Measurements from ENCODE around the gene NUSAP1.
"Not testable (repeated sequence)": the region's sequence is repeated elsewhere in the genome, so short reads cannot be mapped to it uniquely, and the experiment has no call there.

Gene NUSAP1

GRCh38 chr15:41304149-41304770 is 28.4 kb upstream of the NUSAP1 start:
- peaks cover 57% of the 10 kb centered on the region for H3K36me3 Mint-ChIP-seq (ENCODE audit: low read depth)
- H3K4me1 Mint-ChIP-seq (ENCODE audit: low read depth), result peaks cover 25% of the 10 kb centered on the region
- no peak for DNase-seq
- no peak overlapping the region for H3K4me3 Mint-ChIP-seq
- H3K9me3 Mint-ChIP-seq, result no peaks in the 10 kb centered on the region
- H3K27me3 Mint-ChIP-seq, result no peaks in the 10 kb centered on the region
- H3K27ac Mint-ChIP-seq, result no peak overlapping the region

- Mint-ChIP-seq H3K36me3 (ENCODE audit: low read depth) (peaks cover 57% of the 10 kb centered on the region), H3K9me3 (no peaks in the 10 kb centered on the region), H3K27ac (no peak overlapping the region), H3K4me3 (no peak overlapping the region), H3K4me1 (ENCODE audit: low read depth) (peaks cover 12% of the 10 kb centered on the region), H3K27me3 (no peaks in the 10 kb centered on the region)
- DNase-seq, result no peak
Observed at GRCh38 chr15:41307679-41308078, 25.0 kb upstream of the NUSAP1 start.

GRCh38 chr15:41309226-41309905 is 23.3 kb upstream of the NUSAP1 start:
- peaks cover 62% of the 10 kb centered on the region for H3K36me3 Mint-ChIP-seq (ENCODE audit: low read depth)
- H3K4me3 Mint-ChIP-seq, result no peak overlapping the region
- DNase-seq, result no peak
- peaks cover 5% of the 10 kb centered on the region for H3K4me1 Mint-ChIP-seq (ENCODE audit: low read depth)
- no peaks in the 10 kb centered on the region for H3K27me3 Mint-ChIP-seq
- no peak overlapping the region for H3K27ac Mint-ChIP-seq
- no peaks in the 10 kb centered on the region for H3K9me3 Mint-ChIP-seq

GRCh38 chr15:41320805-41321330 is 11.8 kb upstream of the NUSAP1 start:
- H3K4me1 Mint-ChIP-seq (ENCODE audit: low read depth), result peaks cover 13% of the 10 kb centered on the region
- H3K9me3 Mint-ChIP-seq, H3K4me3 Mint-ChIP-seq, H3K27ac Mint-ChIP-seq, DNase-seq, H3K27me3 Mint-ChIP-seq: not testable (repeated sequence)
- peaks cover 49% of the 10 kb centered on the region for H3K36me3 Mint-ChIP-seq (ENCODE audit: low read depth)

- peak overlapping the region; percentile 33 for H3K27ac Mint-ChIP-seq
- no peak overlapping the region for H3K4me3 Mint-ChIP-seq
- H3K9me3 Mint-ChIP-seq, result no peaks in the 10 kb centered on the region
- no peak for DNase-seq
- peaks cover 44% of the 10 kb centered on the region for H3K36me3 Mint-ChIP-seq (ENCODE audit: low read depth)
- no peaks in the 10 kb centered on the region for H3K27me3 Mint-ChIP-seq
- H3K4me1 Mint-ChIP-seq (ENCODE audit: low read depth), result peaks cover 13% of the 10 kb centered on the region
Observed at GRCh38 chr15:41323611-41324010, 9.1 kb upstream of the NUSAP1 start.

- Mint-ChIP-seq H3K9me3 (no peaks in the 10 kb centered on the region), H3K4me3 (peak overlapping the region; percentile 100), H3K4me1 (ENCODE audit: low read depth) (peaks cover 21% of the 10 kb centered on the region), H3K27me3 (no peaks in the 10 kb centered on the region), H3K27ac (peak overlapping the region; percentile 99), H3K36me3 (ENCODE audit: low read depth) (peaks cover 50% of the 10 kb centered on the region)
- DNase-seq, result no peak
Observed at GRCh38 chr15:41331281-41331680, 1.4 kb upstream of the NUSAP1 start.

GRCh38 chr15:41331833-41332193 is 868 bp upstream of the NUSAP1 start:
- H3K36me3 Mint-ChIP-seq (ENCODE audit: low read depth), result peaks cover 51% of the 10 kb centered on the region
- H3K9me3 Mint-ChIP-seq, result no peaks in the 10 kb centered on the region
- H3K27me3 Mint-ChIP-seq, result no peaks in the 10 kb centered on the region
- peaks cover 26% of the 10 kb centered on the region for H3K4me1 Mint-ChIP-seq (ENCODE audit: low read depth)
- no peak for DNase-seq
- peak overlapping the region; percentile 100 for H3K4me3 Mint-ChIP-seq
- peak overlapping the region; percentile 99 for H3K27ac Mint-ChIP-seq

GRCh38 chr15:41333026-41333562 is 413 bp downstream of the NUSAP1 start:
- Mint-ChIP-seq H3K36me3 (ENCODE audit: low read depth) (peaks cover 58% of the 10 kb centered on the region), H3K27me3 (no peaks in the 10 kb centered on the region), H3K4me1 (ENCODE audit: low read depth) (peaks cover 32% of the 10 kb centered on the region), H3K9me3 (no peaks in the 10 kb centered on the region), H3K27ac (peak overlapping the region; percentile 99), H3K4me3 (peak overlapping the region; percentile 100)
- DNase-seq, result no peak

- Mint-ChIP-seq H3K9me3 (no peaks in the 10 kb centered on the region), H3K4me1 (ENCODE audit: low read depth) (peaks cover 34% of the 10 kb centered on the region), H3K36me3 (ENCODE audit: low read depth) (peaks cover 60% of the 10 kb centered on the region), H3K27ac (peak overlapping the region; percentile 18), H3K27me3 (no peaks in the 10 kb centered on the region), H3K4me3 (peak overlapping the region; percentile 100)
- DNase-seq, result no peak
Observed at GRCh38 chr15:41334293-41335120, 1.8 kb downstream of the NUSAP1 start.

GRCh38 chr15:41336549-41336948 is 3.9 kb downstream of the NUSAP1 start:
- peak overlapping the region; percentile 40 for H3K27ac Mint-ChIP-seq
- no peaks in the 10 kb centered on the region for H3K9me3 Mint-ChIP-seq
- H3K4me3 Mint-ChIP-seq, result no peak overlapping the region
- DNase-seq, result no peak
- H3K4me1 Mint-ChIP-seq (ENCODE audit: low read depth), result peaks cover 30% of the 10 kb centered on the region
- H3K27me3 Mint-ChIP-seq, result no peaks in the 10 kb centered on the region
- peaks cover 73% of the 10 kb centered on the region for H3K36me3 Mint-ChIP-seq (ENCODE audit: low read depth)

- Mint-ChIP-seq H3K36me3 (ENCODE audit: low read depth) (peaks cover 73% of the 10 kb centered on the region), H3K4me1 (ENCODE audit: low read depth) (peaks cover 25% of the 10 kb centered on the region), H3K4me3 (no peak overlapping the region), H3K9me3 (no peaks in the 10 kb centered on the region), H3K27ac (no peak overlapping the region), H3K27me3 (no peaks in the 10 kb centered on the region)
- DNase-seq, result no peak
Observed at GRCh38 chr15:41337047-41337446, 4.4 kb downstream of the NUSAP1 start.

- Mint-ChIP-seq H3K36me3 (ENCODE audit: low read depth) (peaks cover 76% of the 10 kb centered on the region), H3K27ac (no peak overlapping the region), H3K4me3 (no peak overlapping the region), H3K9me3 (no peaks in the 10 kb centered on the region), H3K27me3 (no peaks in the 10 kb centered on the region), H3K4me1 (ENCODE audit: low read depth) (peaks cover 24% of the 10 kb centered on the region)
- no peak for DNase-seq
Observed at GRCh38 chr15:41337631-41338522, 5.2 kb downstream of the NUSAP1 start.

- Mint-ChIP-seq H3K36me3 (ENCODE audit: low read depth) (peaks cover 78% of the 10 kb centered on the region), H3K9me3 (no peaks in the 10 kb centered on the region), H3K4me3 (no peak overlapping the region), H3K27me3 (no peaks in the 10 kb centered on the region), H3K27ac (no peak overlapping the region), H3K4me1 (ENCODE audit: low read depth) (peaks cover 18% of the 10 kb centered on the region)
- DNase-seq, result no peak
Observed at GRCh38 chr15:41340189-41340695, 7.6 kb downstream of the NUSAP1 start.
